ENCODE measurements around the gene HEXD.

Gene HEXD

DNA sequence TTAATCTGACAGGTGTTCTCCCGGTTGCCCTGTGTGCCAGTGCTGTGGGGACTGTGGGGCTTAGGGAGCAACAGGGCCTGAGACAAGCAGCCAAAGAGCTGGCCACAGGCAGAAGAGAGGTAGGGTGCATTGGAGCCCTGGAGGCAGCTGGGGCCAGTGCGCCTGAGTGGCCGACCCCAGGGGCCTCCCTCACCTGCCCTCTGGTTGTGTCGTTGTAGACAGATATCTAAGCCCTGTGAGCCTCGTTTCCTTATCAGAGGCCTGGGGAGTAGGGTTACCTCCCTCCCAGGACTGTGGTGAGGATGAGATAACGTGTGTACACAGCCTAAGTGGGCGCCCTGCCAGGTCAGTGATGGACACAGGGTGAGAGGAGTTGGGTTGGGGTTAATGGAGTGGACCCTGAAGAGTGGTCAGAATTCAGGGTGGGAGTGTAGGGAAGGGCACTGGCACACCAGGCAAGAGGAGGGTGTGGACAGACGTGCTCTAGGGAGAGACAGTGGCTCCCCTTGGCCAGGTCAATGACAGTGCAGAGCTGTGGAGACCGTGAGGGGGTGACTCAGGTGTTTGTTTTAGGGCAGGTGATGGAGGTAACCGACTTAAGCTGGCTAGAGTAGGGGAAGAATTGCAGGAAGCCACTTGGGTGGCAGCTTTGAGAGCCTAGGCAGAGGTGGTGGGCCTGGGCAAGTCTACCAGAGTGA lies 43.8 kb downstream of the HEXD start:
- no peak for DNase-seq

DNA sequence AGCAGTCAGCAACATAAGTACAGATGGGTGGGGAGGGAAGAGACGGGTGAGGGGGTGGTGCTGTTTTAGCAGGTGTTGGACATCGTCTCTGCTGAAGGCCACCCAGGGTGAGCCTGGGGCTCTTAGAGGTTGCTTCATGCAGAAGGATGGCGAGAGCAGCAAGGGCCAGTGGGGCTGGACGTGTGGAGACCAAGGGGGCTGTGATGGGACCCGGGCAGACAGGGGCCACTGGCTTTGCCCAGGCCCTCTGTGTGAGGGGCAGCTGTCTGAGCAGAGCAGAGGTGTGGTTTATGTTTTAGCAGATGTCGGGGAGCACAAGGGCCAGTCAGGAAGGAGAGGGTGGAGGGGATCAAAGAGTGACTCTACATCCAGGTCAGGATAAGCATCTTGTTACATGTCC lies 45.2 kb downstream of the HEXD start:
- DNase-seq: no peak

DNA sequence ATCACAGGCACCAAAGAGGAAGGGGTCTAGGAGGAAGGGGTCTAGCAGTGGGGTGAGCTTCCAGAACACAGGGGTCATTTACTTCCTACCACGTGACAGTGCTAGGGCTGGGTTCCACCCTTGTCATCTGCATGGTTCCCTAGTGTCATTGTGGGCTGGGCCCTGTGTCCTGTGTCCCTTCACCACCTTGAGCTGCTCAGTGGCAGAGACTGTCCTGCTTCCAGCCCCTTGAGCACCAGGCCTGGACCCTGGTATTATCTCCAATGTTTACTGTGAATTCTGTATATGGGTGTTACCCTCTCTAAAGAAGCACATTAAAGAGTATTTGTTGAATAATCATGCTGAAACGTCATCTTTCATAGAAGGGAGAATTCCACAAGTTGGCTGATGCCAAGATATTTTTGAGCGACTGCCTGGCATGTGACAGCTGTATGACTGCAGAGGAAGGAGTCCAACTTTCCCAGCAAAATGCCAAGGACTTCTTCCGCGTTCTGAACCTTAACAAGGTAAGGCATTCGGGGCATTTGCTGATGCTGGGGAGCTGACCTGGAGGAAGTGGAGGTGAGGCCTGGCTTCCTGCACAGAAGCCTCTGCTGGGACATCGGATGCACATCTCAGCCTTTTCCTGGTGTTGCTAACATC lies 45.9 kb downstream of the HEXD start:
- DNase-seq: no peak

- DNase-seq: no peak
These were observed 46.4 kb downstream of the HEXD start for GRCh38 chr17:82464567-82464929.

DNA sequence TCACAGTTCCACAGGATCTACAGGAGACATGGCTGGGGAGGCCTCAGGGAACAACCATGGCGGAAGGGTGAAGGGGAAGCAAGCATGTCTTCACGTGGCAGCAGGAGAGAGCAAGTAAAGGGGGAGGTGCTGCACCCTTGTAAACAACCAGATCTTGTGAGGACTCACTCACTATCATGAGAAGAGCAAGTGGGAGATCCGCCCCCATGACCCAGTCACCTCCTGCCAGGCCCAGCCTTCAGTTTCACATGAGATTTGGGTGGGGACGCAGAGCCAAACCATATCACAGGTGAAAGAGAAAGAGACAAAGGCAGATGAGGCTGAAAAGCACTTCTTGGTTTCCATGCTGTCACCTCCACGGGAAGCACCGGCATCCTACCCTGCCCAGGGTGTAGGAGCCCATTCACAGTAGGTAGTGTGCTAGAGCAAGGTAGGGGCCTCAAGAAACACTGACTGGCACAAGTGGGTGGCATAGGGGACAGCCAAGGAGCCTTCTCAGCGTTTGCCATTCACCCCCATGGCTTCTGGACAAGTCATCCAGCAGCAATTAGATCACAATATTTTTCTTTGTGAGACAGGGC lies 47.0 kb downstream of the HEXD start:
- no peak for DNase-seq

DNA sequence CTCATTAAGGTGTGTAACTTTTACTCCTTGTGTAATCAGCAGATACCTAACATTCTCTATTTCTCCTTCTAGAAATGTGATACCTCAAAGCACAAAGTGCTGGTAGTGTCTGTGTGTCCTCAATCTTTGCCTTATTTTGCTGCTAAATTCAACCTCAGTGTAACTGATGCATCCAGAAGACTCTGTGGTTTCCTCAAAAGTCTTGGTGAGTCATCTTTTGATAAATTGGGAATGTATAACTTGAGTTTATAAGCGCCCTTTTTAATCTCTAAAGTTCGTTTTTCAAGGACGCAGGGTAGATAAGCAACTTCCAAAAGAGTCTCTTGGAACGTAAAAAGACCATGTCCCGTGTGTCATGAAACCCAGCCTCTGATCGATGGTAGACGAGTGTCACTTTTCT lies 50.5 kb downstream of the HEXD start:
- no peak for DNase-seq

DNA sequence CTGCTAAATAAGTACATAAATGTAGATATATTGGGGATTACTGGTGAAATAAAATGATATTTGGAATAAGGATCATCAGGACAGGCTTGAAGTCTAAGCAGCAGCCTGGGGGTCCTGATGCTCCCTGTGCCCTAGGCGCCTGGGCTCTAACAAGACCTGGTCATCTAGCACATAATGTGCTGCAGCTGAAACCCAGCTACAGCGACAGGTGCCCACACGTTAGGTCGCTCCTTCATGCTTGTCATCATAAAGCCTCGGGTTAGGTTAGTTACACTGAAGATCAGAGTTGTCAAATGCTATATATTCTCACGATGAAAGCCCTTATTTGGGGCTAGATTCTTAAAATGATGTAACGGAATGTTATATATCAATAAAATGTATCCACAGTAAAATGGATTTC lies 51.9 kb downstream of the HEXD start:
- no peak for DNase-seq

GRCh38 chr17:82474223-82475010 lies 56.3 kb downstream of the HEXD start:
- DNase-seq: no peak

- DNase-seq: no peak
These were observed 57.3 kb downstream of the HEXD start for GRCh38 chr17:82475458-82475857.

GRCh38 chr17:82477934-82478333 lies 59.8 kb downstream of the HEXD start:
- DNase-seq: no peak

- DNase-seq: no peak
These were observed 61.5 kb downstream of the HEXD start for GRCh38 chr17:82479602-82480001.

DNA sequence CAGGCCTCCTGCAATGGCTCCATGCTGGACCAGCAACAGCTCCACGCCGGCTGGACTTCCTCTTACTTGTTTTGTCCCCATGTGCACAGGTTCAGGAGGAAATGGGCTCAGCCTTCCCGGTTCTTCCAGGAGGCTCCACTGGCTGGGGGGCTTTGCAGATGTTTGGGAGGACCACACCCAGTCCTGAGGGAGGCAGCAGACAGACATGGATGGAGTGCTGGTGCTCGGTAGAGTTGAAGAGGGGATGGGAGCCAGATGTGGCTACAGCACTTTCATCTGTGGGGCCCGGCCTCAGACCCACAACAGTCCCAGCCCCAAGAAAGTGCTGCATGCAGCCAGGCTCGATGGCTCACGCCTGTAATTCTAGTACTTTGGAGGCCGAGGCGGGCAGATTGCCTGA lies 62.2 kb downstream of the HEXD start:
- DNase-seq: no peak

- DNase-seq: no peak
These were observed 65.1 kb downstream of the HEXD start for GRCh38 chr17:82483204-82483660.

DNA sequence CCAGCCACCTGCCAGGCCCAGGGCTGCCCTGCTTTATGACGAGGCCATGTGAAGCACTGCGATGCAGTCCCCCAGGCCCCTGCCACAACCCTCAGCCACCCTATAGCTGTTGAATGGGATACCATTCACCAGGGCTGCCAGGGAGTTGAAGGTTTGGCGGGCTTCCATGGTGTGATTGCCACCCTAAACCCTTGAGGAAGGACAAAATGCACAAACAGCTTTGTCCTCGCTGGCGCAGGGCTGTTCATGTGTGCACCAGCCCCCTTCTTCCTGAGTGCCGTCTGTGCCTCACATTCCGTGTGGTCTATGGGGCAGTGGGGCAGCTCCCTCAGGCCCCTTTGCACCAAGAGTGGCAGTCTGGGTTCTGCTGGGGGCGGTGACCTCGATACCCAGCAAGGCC lies 65.7 kb downstream of the HEXD start:
- DNase-seq: no peak

GRCh38 chr17:82486231-82487094 lies 68.3 kb downstream of the HEXD start:
- DNase-seq: no peak

- no peak for DNase-seq
These were observed 69.8 kb downstream of the HEXD start for GRCh38 chr17:82487910-82488309.

DNA sequence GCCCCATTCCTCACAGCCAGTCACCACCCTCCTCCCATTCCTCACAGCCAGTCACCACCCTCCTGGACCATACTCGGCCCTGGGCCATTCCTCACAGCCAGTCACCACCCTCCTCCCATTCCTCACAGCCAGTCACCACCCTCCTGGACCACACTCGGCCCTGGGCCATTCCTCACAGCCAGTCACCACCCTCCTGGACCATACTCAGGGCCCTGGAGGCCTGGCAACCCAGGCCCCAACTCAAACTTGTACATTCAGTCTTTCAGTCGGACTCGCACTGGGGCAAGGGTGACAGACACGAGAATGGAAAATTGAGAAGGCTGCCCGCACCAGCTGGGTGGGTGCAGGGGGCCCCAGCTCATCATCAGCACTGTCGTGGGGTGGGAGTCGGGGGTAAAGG lies 71.0 kb downstream of the HEXD start:
- no peak for DNase-seq

- no peak for DNase-seq
These were observed 71.8 kb downstream of the HEXD start for GRCh38 chr17:82489851-82490511.

DNA sequence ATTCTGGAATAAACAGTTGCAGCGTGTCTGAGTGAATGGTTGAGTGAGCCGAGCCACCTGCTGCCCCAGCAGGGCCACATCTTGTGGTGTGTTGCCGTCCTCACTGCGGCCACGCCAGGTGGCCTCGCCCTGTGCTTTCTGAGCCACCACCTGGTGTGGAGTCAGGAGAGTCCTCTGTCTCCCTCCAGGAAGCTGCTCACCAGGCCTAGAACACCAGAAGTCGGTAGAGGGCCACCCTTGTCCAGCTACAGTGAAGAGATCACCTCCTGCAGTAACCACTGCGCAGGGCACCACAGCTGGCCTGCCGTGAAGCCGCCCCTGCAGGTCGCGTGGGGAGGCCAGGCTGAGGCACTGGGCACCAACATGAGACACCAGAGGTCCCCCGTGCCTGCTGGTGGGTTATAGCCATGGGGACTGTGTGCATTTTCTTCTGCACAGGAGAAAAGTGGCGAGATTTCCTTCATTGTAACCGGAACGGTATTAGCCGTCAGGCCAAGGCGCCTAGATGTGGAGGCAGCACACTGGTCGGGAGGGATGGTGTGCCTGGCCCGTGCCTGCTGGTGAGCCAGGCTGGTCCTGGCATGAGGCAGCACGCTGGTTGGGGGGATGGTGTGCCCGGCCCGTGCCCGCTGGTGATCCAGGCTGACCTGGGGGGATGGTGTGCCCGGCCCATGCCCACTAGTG lies 72.5 kb downstream of the HEXD start:
- DNase-seq: no peak

DNA sequence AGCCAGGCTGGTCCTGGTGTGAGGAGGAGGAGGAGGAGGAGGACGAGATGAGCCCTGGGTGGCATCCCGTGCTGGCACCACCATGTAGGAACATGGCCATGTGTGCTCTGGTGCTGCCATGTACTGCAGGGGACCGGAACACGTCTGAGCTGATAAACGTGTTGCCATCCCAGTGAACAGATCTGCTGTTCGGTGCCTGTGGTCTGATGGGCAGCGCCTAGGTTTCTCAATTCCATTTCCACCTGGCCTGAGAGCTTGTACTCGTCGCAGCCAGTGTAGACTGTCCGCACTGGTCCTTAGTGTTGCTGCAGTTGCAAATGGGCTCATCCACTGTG lies 73.0 kb downstream of the HEXD start:
- no peak for DNase-seq

DNA sequence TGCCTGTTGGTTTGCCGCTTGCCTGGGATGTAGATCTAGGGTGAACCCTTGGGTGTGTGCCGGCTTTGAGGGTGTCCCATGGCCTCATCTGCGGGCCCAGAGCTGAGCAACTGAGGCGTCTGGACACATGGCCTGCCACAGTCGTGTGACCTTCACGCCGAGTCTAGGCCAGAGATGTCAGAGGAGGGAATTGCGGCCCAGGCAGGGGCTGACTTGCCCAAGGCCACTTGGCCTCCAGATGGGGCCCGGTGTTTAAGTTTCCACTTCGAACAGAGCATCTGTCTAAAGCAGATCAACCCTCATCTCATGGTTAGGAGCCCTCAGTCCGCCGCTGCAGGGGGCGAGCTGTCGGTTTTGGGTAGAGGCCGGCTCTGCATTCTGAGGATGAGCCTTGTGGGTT lies 73.4 kb downstream of the HEXD start:
- DNase-seq: no peak

All from stimulated activated CD4-positive, alpha-beta T cell treated with anti-CD3 and anti-CD28 coated beads, Interleukin-4, amount 100 ng/mL, for 24 hours (primary cell).